Peyer's patch (tissue), 4 donors: ENCODE results near the gene CGNL1.

Experiments used
- CTCF ChIP-seq, 6 experiments: fragments of 450-650 bp in 4 of 6; fragments of 200-600 bp in 2 of 6; sonication (generic) in 1 of 6; IDR thresholded peaks; one replicate each; pipeline ENCODE4 v1.5.1; 2017 to 2019; ENCODE audit warnings: antibody characterized with exemption in 6 of 6, mild to moderate bottlenecking in 3 of 6, moderate library complexity in 1 of 6
- POLR2A ChIP-seq, 2 donors: fragments of 450-650 bp; IDR thresholded peaks; one replicate each; pipeline ENCODE4 v1.5.1; 2017; ENCODE audit warnings: antibody characterized with exemption in 2 of 2, mild to moderate bottlenecking in 2 of 2, moderate library complexity in 2 of 2

DNA sequence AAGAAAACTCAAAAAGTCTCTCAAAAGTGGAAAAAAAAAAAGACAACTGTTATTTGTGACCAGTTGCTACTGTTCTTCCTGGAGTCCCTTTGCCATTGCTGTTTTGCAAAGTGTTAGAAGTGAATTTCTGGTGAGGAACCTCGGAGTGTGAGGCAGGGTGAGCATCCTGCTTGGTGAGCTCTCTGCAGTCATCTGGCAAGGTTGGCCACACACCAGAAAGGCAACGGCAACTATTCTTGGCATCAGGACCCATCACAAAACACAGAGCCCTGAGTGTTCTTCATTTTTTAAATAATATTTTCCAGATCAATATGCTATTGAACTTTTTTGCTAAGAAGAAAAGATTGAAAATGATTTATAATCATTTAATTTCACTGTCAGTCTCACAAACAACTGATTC lies 60.7 kb downstream of the CGNL1 start:
- TF ChIP-seq POLR2A (IDR thresholded peaks at IDR 0.05) (no peak), CTCF (IDR thresholded peaks at IDR 0.05) (no peak)
